GM18502 (cell line): Measurements from ENCODE around the gene SAMD7.

Experiments used
- ATAC-seq: cut with Tn5 transposase; IDR thresholded peaks from one replicate; pipeline ENCODE4 v1.9.1; 2021; ENCODE audit warnings: mild to moderate bottlenecking; ENCODE audit not compliant: unreplicated experiment, poor library complexity

SAMD7 gene

GRCh38 chr3:169907476-169907875 is 3.9 kb upstream of the SAMD7 start:
- ATAC-seq: no peak

GRCh38 chr3:169907944-169908343 is 3.4 kb upstream of the SAMD7 start:
- no peak for ATAC-seq

DNA sequence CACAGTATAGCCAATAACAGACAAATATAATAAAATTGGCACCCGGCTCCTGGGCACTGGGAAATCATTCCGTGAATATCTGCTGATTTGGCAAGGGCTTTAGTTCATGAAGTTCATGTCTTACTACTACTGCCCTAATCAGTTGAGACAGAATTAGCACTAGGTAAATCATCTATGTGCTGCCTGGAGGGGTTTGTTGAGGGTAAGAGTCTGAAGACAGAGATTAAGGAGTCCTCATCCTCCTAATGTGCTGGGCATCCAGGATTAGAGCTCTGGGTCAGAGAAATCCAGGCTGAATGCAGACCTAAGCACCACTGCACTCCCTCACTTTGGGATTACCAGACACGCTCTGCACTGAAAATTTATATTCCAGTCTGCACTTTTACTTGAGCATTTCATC is 2.0 kb downstream of the SAMD7 start:
- no peak for ATAC-seq

GRCh38 chr3:169914321-169914720 is 2.9 kb downstream of the SAMD7 start:
- no peak for ATAC-seq

DNA sequence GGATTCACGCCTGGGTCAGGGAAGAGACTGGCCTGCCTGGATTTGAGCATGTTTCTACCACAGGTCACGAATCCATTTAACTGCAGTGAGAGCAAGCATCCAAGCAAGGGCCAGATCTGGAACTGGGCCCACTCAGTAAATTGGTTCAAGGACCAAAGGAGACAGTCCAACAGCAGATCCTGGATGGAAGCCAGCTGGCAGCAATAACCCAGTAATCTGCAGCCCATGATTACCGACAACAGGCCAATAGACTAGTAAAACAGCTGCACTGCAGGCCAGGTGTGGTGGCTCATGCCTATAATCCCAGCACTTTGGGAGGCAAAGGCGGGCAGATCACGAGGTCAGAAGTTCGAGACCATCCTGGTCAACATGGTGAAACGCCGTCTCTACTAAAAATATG is 11.8 kb downstream of the SAMD7 start:
- ATAC-seq: no peak

DNA sequence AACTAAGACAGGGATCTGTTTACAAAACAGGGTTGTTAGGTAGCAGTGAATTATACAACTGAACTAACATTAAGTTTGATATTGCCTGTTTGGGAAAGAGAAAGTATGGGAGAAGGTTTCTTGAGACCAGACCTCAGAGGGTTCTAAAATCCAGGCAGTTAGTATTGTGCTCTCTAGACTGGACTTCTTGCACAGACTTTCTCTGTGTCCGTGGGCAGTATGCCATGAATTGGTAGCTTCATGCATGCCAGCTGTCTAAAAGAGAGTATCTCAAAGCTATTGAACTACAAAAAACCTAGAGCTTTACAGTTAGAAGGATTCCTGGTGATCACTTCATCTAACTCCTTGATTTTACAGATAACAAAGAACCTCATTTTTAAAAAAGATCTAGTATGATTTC is 12.5 kb downstream of the SAMD7 start:
- no peak for ATAC-seq

GRCh38 chr3:169929830-169930519 is 18.6 kb downstream of the SAMD7 start:
- peak; percentile 34 for ATAC-seq

- ATAC-seq: no peak
Observed at GRCh38 chr3:169930843-169931242, 19.5 kb downstream of the SAMD7 start.

DNA sequence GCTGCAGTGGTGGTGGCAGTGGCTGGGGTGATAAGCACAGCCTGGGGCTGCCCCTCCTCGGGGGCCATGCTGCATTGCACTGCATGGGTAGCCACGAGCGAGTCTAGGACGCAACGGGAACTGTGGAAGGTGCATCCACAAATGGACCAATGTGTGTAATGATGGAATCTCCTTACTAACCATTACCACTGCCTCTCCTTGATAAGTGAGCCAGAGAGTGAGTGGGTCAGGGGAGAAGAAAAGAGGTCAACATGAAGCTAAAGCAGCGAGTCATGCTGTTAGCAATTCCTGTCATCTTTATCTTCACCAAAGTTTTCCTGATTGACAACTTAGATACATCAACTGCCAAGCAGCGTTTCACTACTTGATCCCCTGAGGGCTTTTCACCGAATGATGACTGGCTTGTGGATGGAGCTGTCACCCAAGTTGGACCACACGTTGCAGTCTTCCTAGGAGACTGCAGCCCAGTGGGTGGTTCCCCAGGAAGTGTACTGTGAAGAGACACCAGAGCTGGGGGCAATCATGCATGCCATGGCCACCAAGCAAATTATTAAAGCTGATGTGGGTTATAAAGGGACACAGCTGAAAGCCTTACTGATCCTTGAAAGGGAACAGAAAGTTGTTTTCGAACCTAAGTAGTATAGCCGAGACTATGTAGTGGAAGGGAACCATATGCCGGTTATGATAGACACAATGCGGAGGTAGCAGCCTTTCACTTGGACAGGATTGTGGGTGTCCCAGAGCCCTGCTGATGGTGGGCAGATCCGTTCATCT is 20.6 kb downstream of the SAMD7 start:
- ATAC-seq: peak; percentile 94

- no peak for ATAC-seq
Observed at GRCh38 chr3:169939320-169939719, 27.9 kb downstream of the SAMD7 start.

DNA sequence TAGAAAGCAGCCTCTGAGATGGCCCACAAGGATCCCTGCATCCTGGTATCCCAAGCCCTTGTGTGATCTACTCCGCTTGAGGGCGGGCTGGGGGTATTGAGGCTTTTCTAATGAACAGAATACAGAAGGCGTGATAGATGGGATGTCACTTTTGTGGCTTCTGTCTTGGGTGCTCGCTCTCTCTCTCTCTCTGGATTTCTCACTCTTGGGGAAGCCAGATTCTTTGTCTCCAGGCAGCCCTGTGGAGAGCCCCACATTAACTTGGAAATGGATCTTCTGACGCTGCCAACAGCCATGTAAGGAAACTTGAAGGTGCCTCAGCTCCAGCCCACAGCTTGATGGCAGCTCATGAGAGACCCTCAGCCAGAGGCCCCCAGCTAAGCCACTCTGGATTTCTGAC is 28.4 kb downstream of the SAMD7 start:
- no peak for ATAC-seq

DNA sequence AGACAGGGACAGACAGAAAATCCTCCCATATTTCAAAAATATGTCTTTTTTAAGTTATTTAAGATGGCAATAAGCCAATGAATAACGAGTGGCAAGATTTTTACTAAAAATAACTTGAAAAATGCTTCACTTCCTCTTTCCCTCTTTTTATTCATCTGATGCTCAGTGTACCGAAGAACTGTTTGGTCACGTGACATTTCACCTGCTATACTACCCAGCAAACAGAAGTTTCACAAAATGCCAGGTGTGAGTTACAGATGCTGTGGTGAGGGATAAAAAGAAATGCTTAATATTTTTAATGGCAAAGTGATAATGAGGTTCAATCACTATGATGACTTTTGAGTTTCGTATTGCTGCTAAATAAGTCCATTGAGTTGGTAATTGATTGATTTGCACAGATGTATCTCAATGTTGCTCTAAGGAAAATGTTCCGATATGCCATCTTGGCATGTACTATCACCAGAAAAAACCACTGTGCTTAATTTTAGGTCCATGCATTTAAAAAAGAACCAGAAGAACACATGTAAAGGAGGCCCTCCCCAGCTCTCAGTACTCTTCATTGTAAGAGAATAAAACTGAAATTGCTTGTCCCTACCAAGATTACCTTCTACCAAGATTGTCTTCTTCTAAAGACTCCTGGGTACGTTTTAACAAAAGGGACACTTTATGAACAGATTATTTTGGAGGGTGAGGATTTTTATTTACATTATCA is 29.3 kb downstream of the SAMD7 start:
- ATAC-seq: peak; percentile 76

DNA sequence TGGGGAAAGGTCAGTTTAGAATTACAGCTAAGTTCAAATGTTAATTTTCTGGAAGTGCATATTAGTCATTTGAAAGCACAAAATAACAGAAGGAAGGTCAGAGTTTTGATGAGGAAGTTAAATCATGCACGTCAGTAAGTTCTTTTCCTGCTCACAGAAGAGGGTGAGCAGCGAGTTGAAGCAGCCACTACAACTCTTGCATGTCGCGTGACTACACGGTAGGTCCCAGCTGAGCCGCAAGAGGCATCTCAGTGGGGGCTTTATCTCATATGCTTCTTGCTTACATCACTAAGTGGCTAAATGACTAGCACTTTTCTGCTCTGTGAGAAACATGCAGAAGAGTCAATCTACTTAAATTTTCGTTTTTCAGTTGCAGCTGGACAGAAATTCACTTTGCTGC is 33.9 kb downstream of the SAMD7 start:
- peak; percentile 88 for ATAC-seq

DNA sequence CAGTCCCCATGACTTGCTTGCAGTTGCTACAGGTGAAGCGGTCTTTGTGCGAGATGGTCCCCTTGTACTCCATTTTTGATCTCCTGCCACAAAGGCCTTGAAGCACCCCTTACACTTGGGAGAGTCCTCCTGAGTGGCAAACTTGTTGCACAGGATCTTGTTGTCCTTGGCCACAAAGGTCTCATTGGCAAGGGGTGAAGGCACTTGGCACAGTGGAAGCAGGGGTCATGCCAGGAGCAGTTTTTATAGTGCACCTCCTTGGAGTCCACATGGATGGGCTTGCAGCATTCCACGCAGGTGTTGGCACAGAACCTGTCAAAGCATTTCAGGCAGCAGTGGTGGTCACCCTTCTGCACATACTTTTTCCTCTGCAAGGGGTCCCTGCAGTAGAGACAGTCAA is 35.0 kb downstream of the SAMD7 start:
- ATAC-seq: no peak

GRCh38 chr3:169948559-169949448 is 37.4 kb downstream of the SAMD7 start:
- ATAC-seq: no peak

DNA sequence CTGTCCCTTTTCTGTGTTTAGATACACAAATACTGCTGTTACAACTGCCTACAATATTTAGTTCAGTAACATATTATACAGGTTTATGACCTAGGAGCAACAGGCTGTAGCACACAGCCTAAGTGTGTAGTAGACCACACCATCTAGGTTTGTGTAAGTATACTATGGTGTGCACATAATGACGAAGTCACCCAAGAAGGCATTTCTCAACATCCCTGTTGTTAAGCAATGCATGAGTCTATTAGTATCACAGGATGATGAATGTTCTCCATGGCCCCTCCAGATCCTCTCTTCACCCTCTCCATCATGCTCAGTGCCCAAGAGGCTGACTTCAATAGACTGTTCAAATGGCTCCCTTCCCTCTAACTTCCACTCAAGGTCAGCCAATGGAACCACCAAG is 40.7 kb downstream of the SAMD7 start:
- no peak for ATAC-seq

DNA sequence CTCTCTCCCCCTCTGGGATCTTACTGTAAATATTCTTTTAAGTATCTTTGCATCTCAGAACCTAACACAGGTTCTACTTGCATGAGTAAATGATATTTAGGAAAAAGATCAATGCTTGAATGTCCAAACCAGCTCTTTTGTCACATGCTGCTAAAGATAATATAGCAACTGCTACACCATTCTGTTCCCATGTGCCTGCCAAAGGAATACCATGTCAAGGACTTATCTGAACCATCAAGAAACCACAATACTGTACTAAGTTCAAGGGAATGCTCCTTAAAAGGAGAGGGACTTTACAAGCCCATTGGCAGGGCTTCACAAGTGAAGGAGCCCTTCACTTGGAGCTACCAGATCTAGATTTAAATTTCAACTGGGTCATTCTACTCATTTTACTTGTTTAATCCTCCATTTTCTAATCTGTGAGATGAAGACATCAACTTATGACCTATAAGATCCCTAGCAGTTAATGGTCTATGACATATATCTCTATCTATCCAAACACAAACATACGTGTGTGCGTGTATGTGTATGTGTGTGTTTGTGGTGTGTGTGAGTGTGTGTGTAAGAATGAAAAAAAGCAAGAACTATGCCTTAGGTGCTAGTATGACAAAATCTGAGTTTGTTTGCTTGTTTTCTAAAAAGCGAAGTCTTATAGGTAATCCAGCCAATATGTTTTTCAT is 42.2 kb downstream of the SAMD7 start:
- peak; percentile 32 for ATAC-seq

DNA sequence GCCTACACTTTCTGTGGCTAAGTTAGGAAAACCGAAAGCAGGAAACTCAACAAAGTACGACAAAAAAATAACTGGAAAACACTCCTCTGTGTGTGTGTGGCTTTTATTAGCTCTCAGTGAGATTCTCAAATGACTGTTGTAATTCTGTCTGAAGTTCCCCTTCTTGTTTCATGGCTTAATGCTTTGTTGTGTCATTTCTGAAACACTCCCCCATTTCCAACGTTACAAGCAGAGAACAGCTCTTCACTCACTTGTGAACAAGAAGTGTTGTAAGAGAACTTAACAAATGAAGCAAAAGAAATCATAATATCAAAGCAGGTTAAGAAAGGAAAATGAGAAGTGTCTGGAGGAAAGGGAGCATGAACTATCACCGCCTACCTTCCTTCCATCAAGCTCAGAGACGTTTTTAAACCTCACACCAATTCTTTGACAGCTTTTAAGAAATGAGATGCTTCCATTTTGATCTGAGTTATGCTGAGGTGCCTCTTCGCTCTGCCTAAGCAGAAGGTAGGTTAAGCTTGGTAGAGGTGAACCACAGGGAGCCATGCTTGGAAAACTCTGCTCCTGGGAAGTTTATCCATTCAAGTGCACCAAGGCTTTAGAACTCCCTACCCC is 42.9 kb downstream of the SAMD7 start:
- peak; percentile 89 for ATAC-seq

DNA sequence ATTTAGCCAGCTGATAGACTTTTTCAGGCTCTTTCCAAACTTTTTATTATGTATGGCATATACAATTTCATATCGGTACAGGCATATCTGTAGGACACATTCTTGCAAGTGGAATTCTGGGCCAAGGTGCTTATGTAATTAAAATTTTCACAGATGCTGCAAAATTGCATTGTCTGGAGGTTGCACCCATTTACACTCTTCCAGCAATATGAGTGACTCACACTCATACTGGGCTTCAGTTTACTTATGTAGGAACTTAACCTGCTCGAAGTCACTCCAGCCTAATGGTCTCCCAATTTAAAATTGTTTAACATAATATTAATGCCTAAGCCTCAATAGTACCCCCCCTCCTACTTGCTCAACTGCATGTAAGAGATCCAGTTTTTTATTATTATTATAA is 44.0 kb downstream of the SAMD7 start:
- ATAC-seq: no peak
